GM23248 (cell line): ENCODE results near the gene CYP39A1.

Experiments used
- EZH2 ChIP-seq: fragments of 200-600 bp; sonication (generic); IDR thresholded peaks from 2 replicates; pipeline ENCODE4 v1.6.1; 2018; ENCODE audit warnings: antibody characterized with exemption, mild to moderate bottlenecking; ENCODE audit not compliant: insufficient read depth, poor library complexity, severe bottlenecking
- EZH2phosphoT487 ChIP-seq: fragments of 200-600 bp; sonication (generic); IDR thresholded peaks from 2 replicates; pipeline ENCODE4 v1.6.1; 2018; ENCODE audit warnings: antibody characterized with exemption, moderate library complexity, mild to moderate bottlenecking, low read depth; ENCODE audit not compliant: insufficient read depth

- TF ChIP-seq EZH2 (no peak), EZH2phosphoT487 (no peak)
These were observed 41.6 kb downstream of the CYP39A1 start for GRCh38 chr6:46610862-46611553.
